ENCODE data around the gene KRTAP8-1. TPM values are rescaled to one million over a fixed set of nuclear protein-coding genes. Genes with fewer than 3 reads are reported as not detected.

Gene KRTAP8-1
- polyA plus RNA-seq, 2 of the 4 experiments (the other 2 are of a cell fraction), result not detected

DNA sequence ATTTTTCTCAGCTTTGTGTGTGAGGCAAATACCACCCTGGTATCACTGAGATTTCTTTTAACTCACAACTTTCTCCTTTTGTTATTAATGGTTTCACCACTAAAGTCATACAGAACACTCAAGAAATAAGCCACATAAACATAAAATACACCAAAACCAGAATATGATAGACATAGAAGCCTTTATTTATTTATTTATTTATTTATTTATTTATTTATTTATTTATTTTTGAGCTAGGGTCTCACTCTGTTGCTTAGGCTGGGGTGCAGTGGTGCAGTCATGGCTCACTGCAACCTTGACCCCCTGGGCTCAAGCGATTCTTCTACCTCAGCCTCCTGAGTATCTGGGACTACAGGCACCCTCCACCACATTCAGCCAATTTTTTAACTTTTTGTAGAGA lies 12.5 kb downstream of the KRTAP8-1 start:
- Histone ChIP-seq H3K4me3 (no peak overlapping the region), H3K4me1 (no peaks in the 10 kb centered on the region), H3K4me2 (no peak overlapping the region), H3K9me3 (no peaks in the 10 kb centered on the region), H3K27ac (no peak overlapping the region)
- DNase-seq (ENCODE audit: low read depth in 1 of 2, low spot score in 1 of 2) (no peak), ATAC-seq (no peak), FAIRE-seq (no peak)
- 6% methylated on average over 1 of the region's 1 CpG for WGBS (ENCODE audit: missing lambda C conversion rate)
- ChIA-PET POLR2A (no interaction called here), CTCF (no interaction called here)
- peak; percentile 52 for TF ChIP-seq ZC3H11A (IDR thresholded peaks at IDR 0.05)
- TF ChIP-seq, protein P1, sequence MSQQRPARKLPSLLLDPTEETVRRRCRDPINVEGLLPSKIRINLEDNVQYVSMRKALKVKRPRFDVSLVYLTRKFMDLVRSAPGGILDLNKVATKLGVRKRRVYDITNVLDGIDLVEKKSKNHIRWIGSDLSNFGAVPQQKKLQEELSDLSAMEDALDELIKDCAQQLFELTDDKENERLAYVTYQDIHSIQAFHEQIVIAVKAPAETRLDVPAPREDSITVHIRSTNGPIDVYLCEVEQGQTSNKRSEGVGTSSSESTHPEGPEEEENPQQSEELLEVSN (IDR thresholded peaks at IDR 0.05; ENCODE audit: borderline replicate concordance, low read depth), result no peak

DNA sequence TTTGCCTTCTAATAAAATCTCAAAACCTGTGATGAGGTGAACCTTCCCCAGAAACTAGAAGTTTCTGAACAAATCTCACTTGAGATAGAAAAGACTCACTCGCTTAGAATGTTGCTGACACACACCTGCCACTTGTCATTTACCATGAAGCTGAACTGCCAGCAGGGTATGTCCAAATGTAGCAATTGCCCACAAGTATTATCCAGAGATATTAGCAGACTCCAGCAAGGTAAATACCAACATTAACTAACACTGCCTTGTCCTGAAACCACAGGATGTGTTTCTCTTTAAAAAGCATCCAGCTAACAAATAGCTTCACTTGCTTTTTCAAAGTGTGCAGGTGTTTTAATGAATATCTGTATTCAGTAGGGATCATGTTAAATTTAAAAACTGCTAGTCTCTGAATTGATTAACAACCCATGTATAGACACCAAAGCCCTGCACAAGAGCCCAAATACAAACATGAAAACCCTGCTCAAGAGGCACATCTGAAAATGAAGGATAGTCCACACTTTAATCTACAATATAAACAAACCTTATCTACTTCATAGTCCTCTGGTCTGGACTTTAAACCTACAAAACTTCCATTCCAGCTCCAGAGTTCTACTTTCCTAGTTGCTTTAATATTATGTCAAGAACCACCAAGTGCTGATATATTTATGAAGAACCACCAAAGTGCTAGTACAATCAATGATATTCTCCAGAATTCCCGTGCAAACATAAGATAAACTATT lies 19.3 kb downstream of the KRTAP8-1 start:
- TF ChIP-seq HOXB5 (CRISPR knock-in tag; IDR thresholded peaks at IDR 0.05) (no peak), CBX2 (IDR thresholded peaks at IDR 0.05; ENCODE audit: borderline replicate concordance, low read depth) (no peak)
- no peaks in the 10 kb centered on the region for H3K9me3 ChIP-seq
- WGBS (ENCODE audit: missing lambda C conversion rate), result 2% methylated on average over 2 of the region's 2 CpGs
- DNase-seq (ENCODE audit: low read depth in 1 of 2, low spot score in 1 of 2), result no peak
- H3K27ac ChIP-seq, result no peak overlapping the region
- ATAC-seq, result no peak
- POLR2A ChIA-PET, result no interaction called here
- no peak for FAIRE-seq
- H3K4me2 ChIP-seq, result no peak overlapping the region
- CTCF ChIA-PET, result no interaction called here
- H3K4me1 ChIP-seq, result no peaks in the 10 kb centered on the region
- H3K4me3 ChIP-seq, result no peak overlapping the region

DNA sequence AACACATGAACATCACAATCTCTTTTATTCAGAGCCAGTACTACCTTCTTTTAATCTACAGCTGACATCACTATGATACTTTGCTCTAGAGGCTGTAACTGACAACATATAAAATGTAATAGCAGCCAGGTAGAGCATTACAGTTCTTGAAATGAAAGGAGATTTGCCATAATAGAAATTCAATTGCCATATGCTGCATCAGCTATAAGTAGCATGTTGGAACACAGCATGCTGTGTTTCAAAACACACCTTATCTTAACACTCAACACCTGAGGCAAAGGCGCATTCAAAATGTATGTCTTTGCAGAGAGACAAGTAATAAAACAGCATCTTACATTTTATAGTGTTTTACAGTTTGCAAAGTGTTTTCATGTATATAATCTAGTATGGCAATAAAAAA lies 33.8 kb downstream of the KRTAP8-1 start:
- H3K4me2 ChIP-seq, result no peak overlapping the region
- no peak overlapping the region for H3K4me3 ChIP-seq
- ChIA-PET POLR2A (interaction anchor here (0.7 kb wide), 1 partner anchor 259 kb away, joined by 4 read pairs; the partner anchor contains the start of gene KRTAP19-8), CTCF (interaction anchor here (0.7 kb wide), 1 partner anchor 586 kb away, joined by 3 read pairs; no protein-coding TSS in a partner anchor)
- no peaks in the 10 kb centered on the region for H3K9me3 ChIP-seq
- H3K27ac ChIP-seq, result no peak overlapping the region
- FAIRE-seq (no peak), ATAC-seq (no peak), DNase-seq (ENCODE audit: low read depth in 1 of 2, low spot score in 1 of 2) (no peak)
- TF ChIP-seq TP53 (CRISPR knock-in tag; IDR thresholded peaks at IDR 0.05), result no peak
- no peak for TF ChIP-seq HOXB5 (CRISPR knock-in tag; IDR thresholded peaks at IDR 0.05)
- no peak for TF ChIP-seq EP300 (IDR thresholded peaks at IDR 0.05)
- no peak for TF ChIP-seq ZSCAN20 (CRISPR knock-in tag; IDR thresholded peaks at IDR 0.05)
- TF ChIP-seq POLR2AphosphoS2 (conservative IDR thresholded peaks at IDR 0.05; ENCODE audit: low read length), result no peak
- TF ChIP-seq BHLHE40 (IDR thresholded peaks at IDR 0.05; ENCODE audit: low read depth, low read length), result no peak
- TF ChIP-seq ZFP36 (IDR thresholded peaks at IDR 0.05; ENCODE audit: borderline replicate concordance, partially characterized antibody), result no peak
- TF ChIP-seq EHMT2 (IDR thresholded peaks at IDR 0.05; ENCODE audit: low read depth), result no peak
- no peak for TF ChIP-seq JUN (IDR thresholded peaks at IDR 0.05)
- TF ChIP-seq, protein P2, sequence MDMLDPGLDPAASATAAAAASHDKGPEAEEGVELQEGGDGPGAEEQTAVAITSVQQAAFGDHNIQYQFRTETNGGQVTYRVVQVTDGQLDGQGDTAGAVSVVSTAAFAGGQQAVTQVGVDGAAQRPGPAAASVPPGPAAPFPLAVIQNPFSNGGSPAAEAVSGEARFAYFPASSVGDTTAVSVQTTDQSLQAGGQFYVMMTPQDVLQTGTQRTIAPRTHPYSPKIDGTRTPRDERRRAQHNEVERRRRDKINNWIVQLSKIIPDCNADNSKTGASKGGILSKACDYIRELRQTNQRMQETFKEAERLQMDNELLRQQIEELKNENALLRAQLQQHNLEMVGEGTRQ (IDR thresholded peaks at IDR 0.05), result no peak
- no peak for TF ChIP-seq MYC (IDR thresholded peaks at IDR 0.05; ENCODE audit: borderline replicate concordance, low read length)
- no peak for TF ChIP-seq CEBPB (IDR thresholded peaks at IDR 0.05)
- no peak for TF ChIP-seq NR3C1 (IDR thresholded peaks at IDR 0.05)
- TF ChIP-seq, protein P1 (IDR thresholded peaks at IDR 0.05; ENCODE audit: borderline replicate concordance, low read depth), result no peak
- no peak for TF ChIP-seq FOXS1 (CRISPR knock-in tag; IDR thresholded peaks at IDR 0.05)
- no peak for TF ChIP-seq REST (IDR thresholded peaks at IDR 0.05)
- 10% methylated on average over 1 of the region's 1 CpG for WGBS (ENCODE audit: missing lambda C conversion rate)
- H3K4me1 ChIP-seq, result no peaks in the 10 kb centered on the region

Data from A549 (cell line).